GM18508 (cell line): ENCODE measurements around the gene C22orf31.

Source experiments
- ATAC-seq: cut with Tn5 transposase; IDR thresholded peaks from one replicate; pipeline ENCODE4 v1.9.1; 2021; ENCODE audit warnings: moderate number of reproducible peaks; ENCODE audit not compliant: insufficient read depth, unreplicated experiment

Gene C22orf31

GRCh38 chr22:29031227-29032011, 30.2 kb downstream of the C22orf31 start:
- ATAC-seq: no peak

DNA sequence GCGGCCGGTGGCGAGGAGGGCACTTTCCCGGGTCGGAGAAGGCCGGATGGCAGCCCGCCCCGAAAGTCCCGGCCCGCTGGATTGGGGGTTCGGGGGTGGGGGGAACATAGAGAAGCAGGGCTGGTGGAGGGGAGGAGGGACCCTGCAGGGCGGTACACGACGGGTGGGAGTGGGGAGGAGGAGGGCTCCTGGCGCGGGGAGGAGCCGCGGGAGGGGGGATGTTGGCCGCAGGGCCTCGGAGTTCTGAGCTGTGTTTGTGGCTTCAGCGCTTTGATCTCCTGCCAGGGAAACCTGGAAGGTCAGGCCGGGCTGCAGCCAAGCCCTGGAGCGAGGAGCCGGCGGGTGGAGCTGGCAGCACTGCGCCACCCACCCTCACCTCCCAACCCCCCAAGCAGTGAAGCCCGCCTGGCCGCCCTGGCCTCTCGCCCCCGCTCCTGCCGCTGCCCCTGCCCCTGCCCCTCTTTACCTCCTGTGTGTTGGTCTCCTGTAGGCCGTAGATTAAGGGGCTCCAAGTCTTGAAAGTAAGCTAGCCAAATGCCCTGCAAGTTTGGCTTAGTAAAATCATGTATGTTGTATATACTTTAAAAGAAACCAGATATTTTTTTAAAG, 30.9 kb downstream of the C22orf31 start:
- no peak for ATAC-seq

GRCh38 chr22:29030016-29030617, 31.5 kb downstream of the C22orf31 start:
- ATAC-seq: no peak

DNA sequence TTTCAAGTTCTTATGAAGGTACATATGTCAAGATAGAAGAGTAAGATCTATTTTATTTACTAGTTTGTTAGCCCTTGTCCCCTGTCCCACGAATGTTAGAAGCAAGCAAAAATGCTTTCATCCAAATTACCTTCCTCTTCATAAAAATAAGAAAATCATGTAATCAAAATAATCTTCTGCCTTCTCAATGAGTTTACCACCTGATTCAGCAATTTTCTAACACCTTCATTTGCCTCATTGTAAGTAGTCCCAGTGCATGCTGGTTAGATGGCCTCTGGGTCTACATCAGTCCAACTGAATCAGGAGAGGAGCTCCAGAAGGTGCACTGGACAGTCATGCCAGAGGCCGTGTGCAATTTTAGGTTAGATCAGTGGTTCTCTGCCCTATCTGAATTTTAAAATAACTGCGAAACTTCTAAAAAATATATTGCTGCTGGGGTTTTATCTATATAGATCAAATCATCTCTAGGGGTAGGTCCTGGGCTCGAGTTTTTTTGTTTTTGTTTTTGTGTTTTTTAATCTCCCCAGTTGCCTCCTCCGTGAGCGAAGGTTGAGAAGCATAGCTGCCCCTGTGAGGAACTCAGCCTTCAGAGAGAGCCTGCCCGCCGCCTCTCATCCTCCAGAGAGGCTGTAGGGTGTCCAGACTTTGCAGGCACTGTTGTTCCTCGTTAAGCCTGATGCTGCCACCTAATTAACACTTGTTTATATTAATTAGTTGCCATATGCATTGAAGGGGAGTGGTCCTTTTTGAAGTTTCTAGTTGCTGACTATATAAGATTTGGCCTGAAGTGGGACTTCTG, 32.2 kb downstream of the C22orf31 start:
- no peak for ATAC-seq

DNA sequence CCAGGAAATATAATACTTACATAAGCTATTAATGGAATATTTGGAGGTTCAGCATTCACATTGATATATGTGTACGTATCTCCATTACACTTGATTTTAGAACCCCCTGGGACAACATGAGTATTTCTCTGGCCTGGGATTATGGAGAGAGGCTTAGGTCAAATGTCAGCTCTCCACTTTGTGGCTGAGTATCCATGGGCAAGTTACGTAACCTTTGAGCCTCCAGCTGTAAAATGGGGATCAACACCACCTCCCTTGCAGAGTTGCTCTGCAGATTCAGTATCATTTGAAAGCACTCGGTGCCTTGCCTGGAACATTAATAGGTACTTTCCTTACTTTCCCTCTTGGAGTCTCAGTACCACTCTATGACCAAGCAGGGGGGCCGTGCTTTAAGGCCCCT, 33.2 kb downstream of the C22orf31 start:
- no peak for ATAC-seq

GRCh38 chr22:29026579-29026978, 35.1 kb downstream of the C22orf31 start:
- ATAC-seq: no peak

DNA sequence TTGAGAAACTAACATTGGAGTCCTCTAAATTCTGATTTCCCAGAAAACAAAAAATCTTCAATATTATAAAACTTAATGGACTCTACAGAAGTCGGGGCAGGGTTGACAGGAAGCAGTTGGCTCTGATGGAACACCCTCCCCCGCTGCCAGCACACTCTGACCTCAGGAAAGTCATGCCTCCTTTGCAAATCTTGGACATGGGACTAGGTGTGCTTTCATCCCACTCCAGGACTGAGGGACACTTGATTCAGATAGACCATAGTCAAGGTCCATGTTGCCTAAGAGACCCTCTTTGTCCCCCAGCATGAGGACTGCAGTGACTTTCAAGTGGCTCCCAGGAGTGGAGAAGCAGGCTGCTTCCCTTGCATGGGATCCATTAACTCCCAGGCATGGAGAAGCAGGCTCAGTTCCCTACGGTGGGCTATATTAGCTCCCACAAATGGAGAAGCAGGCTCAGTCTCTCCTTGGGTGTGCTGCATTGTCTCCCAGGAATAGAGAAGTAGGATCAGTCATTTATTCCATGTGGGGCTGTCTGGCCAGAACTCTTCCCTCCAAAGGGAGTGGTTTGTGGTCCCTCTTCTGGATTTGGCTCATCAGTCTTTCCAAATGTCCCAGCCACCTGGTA, 38.3 kb downstream of the C22orf31 start:
- ATAC-seq: no peak

DNA sequence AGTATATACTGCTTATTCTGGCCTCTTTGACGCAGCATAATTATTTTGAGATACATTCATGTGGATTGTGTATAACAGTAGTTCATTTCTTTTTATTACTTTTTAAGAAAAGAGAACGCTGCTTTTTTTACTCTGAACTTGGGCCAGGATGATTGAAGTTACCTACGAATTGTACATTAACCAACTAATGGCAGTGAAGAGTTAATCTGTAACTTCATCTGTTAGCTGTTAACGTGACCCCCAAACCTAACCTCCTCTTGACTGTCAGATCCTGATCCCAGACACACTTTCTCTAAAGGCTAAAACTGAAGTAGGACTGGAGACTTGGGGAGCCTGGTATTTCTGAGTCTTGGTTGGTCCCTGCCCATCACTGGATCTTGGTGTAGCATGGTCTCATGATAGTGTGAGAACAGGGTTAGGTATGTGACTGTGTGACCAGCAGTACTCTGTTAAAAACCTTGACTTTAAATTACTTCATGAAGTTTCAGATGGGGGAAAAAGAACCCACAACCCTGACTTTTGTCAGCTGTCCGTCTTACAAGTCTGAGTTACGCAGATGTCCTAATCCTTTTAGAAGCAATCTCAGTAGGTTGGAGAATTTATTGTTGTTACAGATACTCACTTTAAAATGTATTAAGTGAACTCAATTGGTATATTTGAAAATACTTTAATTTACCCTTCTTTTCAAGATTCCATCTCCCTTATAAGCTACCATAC, 39.4 kb downstream of the C22orf31 start:
- ATAC-seq: no peak

DNA sequence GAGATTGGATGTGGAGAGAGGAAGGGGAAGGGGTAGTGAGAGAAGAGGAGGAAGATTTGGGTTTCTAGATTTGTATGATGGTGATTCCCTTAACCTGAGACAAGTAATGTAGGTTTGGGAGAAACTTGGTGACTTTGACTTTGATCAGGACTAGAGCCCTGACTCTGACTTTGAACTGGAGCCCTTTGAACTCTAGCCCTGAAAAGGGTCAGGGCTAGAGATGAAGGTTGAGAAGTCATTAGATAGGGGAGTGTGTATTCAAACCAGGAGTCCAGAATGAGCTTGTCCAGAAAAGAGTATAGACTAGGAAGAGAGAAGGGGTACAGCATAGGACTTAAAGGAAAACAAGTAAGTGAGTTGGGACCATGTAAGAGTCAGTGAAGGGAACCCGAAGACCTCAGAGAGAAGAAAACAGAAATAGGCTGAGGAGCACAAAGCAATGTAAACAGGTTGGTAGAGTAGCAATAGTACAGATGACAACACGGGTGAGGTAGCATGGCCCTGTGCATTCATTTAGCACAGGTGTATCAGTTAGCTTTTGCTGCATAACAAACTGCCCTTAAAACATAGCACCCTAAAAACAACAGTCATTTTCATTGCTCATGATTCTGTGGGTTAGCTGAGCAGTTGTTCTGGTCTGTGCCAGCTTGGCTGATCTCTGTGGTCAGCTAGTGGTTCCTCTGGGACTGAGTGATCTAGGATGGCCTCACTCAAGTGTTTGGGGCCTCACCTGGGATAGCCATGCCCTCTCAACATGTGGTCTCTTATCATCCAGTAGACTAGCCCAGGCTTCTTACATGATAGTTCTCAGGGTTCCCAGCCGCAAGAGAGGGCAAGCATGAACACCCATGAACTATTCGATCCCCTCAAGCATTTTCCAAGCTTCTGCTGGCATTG, 43.1 kb downstream of the C22orf31 start:
- no peak for ATAC-seq

DNA sequence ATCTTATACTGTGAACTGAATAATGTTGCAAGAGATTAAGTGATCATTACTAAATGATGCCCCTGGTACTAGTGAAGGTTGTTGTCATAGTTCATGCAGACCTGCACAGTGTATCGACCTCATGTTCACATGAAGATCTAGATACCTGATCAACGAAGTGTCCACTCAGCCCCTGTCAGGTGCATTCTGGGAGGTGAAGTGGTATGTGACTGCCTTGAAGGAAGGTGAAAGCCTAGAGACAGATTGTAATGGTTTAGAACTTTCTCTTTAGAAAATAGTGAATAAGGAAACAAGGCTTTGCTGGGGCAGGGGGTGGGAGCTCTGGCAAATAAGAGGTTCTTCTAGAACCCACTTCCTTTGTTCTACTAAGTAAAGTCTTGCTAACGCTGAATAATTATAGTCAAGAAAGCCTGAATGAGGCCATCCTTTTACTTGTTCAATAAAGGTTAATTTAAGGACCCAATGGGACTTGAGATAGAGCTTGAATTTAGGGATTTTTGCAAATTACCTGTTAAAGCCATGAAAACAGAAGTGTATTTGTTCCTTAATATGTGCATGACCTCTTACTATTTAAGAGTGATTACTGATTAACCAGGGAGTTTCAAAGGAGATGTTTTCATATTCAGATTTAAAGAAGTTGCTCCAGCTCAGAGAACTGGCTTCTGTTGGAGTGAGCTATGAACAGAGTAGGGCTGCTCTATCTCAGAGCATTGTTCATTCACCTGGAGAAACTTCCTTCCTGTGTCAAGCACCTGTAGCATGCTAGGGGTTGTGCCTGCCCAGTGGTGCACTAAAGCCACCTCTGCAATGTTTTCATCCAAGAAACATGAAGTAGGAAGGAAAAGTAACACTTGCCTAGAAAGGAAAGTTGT, 45.3 kb downstream of the C22orf31 start:
- ATAC-seq: no peak

DNA sequence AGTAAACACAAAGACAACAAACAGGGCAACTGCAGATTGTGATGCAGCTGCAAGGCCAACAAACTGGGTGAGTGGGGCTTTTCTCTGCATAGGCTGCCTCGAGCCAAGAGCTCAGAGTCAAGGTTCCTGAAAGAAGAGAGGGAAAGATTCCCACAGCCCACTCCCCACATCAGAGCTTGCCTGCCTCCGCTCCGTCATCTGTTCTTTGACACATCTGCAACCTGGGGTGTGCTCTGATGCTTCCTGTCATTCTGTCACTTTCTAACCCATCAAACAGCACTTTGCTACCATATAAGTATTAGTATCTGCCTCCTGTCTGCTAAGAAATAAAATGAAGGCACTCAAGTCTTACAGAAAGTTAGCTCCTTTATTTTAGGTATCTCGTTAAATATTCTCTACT, 46.9 kb downstream of the C22orf31 start:
- no peak for ATAC-seq

- no peak for ATAC-seq
Observed at GRCh38 chr22:29014293-29014692, 47.3 kb downstream of the C22orf31 start.

GRCh38 chr22:29012952-29013351, 48.7 kb downstream of the C22orf31 start:
- ATAC-seq: no peak

DNA sequence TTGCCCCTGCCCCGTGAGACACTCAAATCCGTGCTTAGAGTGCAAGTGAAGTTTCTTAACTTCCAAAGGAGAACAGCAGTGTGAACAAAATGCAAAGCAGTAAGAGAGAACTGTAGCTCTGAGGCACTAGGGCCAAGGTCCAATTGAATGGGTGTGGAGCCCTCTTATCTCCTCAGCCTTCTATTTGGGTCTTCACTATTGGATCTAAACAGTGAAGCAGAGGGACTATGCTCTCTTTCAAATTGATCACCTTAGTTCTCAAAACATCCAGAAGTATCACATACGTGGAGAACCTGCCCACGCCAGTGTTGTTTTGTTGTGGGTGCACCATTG, 49.6 kb downstream of the C22orf31 start:
- ATAC-seq: no peak

- ATAC-seq: no peak
Observed at GRCh38 chr22:29011240-29012100, 50.2 kb downstream of the C22orf31 start.

- ATAC-seq: no peak
Observed at GRCh38 chr22:29009148-29009547, 52.5 kb downstream of the C22orf31 start.
